HG02943 (cell line): ENCODE measurements around the gene PHRF1.
"Not testable (repeated sequence)": the region's sequence is repeated elsewhere in the genome, so short reads cannot be mapped to it uniquely, and the experiment has no call there.

Experiments used
- ATAC-seq: cut with Tn5 transposase; IDR thresholded peaks from one replicate; pipeline ENCODE4 v1.9.1; 2021; ENCODE audit warnings: mild to moderate bottlenecking, low read depth, moderate library complexity; ENCODE audit not compliant: unreplicated experiment

PHRF1 gene

DNA sequence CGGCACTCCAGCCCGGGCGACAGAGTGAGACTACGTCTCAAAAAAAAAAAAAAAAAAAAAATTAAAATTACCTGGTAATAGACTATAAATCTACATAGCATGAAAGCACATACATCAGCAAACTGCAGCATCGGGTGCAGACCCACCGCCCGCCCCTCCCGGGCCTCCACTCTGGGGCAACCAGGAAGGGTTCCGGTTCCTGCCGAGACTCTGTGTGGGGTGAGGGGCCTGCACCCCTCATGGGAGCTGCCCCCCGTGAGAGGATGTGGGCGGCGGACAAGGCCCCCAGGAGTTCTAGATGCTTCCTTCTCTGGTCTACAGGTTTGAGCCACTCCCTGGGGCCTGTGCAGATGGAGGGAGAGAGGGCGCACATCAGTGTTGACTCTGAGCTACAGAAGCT is 69.9 kb downstream of the PHRF1 start:
- no peak for ATAC-seq

DNA sequence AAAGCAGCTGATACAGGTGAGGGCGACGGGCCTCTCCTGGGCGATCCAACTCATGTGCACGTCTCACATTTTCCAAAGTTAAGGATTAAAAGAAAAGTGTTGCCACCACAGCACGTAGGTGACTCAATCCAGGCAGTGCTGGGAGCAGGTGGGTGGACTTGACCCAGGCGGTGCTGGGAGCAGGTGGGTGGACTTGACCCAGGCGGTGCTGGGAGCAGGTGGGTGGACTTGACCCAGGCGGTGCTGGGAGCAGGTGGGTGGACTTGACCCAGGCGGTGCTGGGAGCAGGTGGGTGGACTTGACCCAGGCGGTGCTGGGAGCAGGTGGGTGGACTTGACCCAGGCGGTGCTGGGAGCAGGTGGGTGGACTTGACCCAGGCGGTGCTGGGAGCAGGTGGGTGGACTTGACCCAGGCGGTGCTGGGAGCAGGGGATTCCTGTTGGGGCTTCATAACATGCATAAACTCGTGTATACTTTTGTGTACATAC is 71.4 kb downstream of the PHRF1 start:
- not testable (repeated sequence) for ATAC-seq

DNA sequence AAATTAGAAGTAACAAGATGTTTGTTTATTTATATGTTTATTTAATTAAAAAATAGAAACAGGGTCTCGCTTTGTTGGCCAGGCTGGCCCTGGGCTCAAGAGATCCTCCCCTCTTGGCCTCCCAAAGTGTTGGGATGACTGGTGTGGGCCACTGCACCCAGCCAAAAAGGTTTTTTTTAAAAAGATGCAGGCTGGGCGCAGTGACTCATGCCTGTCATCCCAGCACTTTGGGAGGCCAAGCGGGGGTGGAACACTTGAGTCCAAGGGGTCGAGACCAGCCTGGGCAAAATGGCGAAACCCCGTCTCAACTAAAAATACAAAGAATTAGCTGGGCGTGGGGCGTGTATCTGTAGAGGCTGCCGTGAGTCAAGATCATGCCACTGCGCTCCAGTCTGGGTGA is 74.2 kb downstream of the PHRF1 start:
- no peak for ATAC-seq

DNA sequence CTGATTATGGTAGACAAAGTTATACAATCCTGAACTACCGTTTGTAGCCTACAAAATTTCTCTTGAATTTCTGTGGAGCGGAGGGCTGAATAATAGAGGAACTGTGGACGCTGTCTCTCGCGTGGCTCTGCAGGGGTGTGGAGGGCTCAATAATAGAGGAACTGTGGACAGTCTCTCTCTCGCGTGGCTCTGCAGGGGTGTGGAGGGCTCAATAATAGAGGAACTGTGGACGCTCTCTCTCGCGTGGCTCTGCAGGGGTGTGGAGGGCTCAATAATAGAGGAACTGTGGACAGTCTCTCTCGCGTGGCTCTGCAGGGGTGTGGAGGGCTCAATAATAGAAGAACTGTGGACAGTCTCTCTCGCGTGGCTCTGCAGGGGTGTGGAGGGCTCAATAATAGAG is 76.9 kb downstream of the PHRF1 start:
- ATAC-seq: not testable (repeated sequence)

DNA sequence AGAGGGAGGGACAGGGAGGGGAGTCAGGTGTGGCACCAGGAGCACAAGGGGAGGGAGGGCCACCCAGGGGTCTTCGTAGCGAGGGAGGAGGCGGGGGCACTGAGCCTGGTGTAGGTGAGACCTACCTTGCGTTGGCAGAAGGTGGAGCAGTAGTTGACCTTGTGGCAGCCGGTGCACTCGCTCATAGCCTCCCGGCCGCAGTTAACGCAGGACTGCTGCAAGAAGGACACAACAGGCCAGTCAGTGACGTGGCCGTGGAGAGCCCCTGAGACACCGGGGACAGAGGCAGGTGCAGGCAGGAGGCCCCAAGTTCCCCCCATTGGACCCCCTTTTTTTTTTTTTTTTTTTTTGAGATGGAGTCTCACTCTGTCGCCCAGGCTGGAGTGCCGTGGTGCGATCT is 77.6 kb downstream of the PHRF1 start:
- no peak for ATAC-seq

DNA sequence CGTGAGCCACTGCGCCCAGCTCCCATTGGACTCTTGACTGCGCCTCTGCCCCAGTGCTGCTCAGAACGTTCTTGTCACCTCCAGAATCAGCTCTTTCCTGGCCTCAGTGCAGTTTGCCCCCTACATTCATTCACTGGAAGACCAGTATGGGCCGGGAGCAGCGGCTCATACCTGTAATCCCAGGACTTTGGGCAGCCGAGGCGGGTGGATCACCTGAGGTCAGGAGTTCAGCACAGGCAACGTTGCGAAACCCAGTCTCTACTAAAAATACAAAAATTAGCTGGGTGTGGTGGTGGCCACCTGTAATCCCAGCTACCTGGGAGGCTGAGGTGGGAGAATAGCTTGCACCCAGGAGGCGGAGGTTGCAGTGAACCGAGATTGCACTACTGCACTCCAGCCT is 78.2 kb downstream of the PHRF1 start:
- not testable (repeated sequence) for ATAC-seq

DNA sequence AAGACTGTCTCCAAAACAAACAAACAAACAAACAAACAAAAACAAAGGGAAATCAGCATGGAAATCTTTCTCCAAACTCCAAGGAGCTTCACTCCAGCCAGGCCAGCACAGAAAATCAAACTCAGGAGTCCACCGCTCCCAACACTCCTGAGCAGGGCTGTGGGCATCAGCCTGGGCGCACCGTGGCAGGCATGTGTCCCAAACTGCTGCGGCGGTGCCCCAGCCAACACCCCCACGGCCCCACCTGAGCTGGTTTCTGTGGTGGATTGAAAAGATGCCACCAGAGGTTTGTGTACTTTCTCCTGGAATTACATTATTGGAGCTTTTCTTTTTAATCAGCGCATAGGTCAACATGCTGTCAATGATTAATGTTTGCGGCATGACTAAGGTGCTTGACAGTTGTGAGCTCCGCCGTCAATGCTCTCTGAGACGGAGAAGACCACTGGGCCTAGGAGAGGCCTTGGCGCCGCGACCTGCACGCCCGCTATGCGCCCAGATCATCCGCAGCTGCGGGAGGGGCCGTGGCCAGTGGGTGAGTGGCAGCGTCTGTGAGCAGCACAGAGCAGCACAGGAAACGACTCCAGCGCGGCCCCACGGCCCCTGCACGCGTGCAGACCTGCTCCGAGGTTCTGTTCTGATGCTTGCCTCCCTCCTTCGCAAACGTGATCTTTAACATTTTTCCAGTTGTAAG is 78.9 kb downstream of the PHRF1 start:
- ATAC-seq: no peak

DNA sequence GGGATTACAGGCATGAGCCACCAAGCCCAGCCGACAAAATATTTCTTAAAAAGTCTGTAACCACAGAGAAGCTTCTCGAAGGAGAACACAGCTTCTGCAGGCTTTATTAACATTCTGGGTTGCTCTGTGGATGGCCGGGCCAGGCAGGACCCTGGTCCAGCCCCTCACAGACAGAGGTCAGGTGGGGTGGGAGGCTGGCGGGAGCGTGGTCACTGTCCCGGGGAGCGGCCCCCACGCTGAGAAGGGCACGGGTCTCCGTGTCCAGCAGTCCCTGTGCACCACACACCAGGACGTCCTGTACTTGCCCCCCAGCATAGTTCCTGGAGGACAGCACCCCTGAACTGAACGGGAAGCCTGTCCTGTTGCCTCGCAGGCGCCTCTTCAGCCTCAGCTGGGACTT is 80.2 kb downstream of the PHRF1 start:
- ATAC-seq: no peak

DNA sequence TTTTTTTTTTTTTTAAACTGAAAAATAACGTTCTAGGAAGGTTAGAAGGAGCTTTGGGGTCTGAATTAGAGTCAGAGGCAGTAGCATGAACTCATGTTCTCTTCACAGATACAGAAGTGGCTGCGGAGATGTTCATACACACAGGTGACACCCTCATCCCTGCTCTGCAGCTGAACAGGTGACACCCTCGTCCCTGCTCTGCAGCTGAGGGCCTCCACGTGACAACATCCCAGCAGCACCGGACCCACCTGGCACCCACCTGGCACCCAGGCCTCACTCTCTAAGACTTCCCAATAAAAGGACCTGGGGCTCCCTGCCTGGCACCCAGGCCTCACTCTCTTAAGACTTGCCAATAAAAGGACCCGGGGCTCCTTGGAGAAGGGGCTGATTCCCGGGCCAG is 80.6 kb downstream of the PHRF1 start:
- no peak for ATAC-seq

DNA sequence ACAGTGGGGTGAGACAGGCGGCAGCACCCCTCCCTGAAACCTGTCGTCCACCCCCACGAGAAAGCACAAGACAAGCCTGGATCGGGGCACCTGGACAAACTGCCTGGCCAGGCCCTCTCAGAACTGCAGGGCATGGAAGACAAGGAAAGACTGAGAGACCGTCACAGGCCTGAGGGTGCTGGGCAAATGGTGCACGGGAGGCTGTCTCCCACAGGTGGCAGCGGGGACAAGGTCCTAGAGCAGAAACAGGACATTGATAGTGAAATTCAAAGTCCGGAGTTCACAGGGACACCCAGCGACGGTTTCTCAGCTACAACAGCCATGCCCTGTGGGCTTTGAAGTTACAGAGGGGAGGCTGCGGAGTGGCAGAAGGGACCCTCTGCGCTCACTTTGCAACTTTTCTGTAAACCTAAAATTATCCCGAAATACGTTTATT is 81.4 kb downstream of the PHRF1 start:
- ATAC-seq: no peak

DNA sequence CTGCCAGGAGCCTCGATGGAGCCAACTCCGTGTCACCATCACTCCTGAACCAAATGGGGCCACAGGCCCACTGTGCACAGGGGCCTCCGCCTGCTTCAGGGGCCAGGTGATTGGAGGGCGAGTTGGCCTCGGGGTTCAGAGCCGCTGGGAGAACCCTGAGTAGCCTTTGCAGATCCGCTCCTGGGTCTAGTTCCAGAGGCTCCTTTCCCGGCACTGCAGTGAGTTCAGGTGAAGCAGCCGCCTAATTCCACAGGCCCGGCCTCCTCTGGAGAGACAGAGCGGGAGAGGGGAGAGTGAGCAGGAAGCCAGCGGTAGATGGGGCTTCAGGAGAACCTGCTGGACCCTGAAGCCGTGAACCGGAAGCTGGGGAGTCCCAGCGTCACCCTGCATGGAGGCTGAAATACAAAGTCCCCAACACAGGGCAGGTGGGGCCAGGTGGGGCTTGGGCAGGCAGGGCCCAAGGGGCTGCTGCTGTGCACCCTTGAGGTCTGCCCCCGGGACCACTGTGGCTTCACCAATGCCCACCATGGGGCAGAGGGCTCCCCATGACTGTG is 83.3 kb downstream of the PHRF1 start:
- no peak for ATAC-seq

DNA sequence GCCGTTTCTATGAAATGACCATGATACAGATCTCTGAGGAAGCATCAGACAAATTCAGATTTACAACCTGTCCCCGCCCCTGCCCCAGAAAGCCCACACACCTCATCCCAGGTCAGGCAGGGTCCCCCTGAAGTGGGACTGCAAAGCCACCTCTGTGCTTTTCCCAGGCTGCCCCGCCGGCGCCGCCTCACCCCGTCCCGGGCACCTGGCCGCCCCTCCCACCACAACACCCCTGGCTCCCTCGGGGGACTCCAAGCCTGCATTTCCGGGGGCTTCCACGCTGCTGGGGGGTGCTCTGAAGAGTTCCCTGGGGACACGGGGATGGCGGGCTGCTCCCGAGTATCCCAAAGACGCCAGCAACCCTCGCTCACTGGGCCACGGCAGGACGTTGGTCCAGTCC is 84.0 kb downstream of the PHRF1 start:
- no peak for ATAC-seq

DNA sequence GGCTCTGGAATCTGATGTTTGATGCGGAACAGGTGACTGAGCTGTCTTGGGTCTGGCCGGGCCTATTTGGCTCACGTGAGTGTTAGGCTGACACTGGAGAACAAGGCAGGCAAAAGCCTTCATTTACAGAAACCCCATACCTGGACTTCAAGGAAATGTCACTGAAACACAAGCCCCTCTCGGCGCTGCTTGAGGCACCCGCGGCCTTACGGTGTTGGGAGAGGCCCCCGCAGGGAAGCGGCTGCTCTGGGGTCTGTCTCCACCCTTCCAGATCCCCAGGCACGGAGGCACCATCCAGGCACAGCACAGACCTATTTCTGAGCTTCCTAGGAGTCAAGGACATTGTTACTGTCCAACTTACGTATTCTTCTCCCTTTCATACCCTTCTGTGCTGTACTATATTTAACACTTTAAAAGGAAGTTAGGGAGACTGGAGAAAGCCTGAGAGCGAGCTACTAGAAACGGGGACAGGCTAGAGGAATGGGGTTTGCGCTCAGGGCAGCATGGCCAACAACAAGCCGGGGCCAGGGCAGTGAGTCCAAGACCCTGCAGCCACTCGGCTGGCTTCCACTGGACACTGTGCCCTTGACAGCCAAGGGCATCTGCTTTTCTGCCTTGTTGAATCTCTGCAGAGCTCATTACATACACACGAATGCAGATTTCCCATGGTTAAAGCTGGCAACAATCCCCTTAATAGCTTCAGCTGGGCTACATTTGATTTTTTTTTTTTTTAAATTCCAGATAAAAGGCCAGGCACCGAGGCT is 84.6 kb downstream of the PHRF1 start:
- no peak for ATAC-seq
